HK-2 (cell line): ENCODE results near the gene ARHGEF2.

Source experiments
- DNase-seq: peaks from one replicate; pipeline ENCODE4 v3.0.0-alpha.2; 2018; ENCODE audit not compliant: unreplicated experiment

Gene ARHGEF2

GRCh38 chr1:155978325-155978972 is at the start of gene ARHGEF2:
Gene ARHGEF2, minus strand, starts transcription at chr1:155978547. Its CDS starts 120 bp downstream, at chr1:155978427.
- DNase-seq: peak; percentile 79

- no peak for DNase-seq
Measured at GRCh38 chr1:156026588-156026987, 48.2 kb upstream of the ARHGEF2 start.

GRCh38 chr1:156025876-156026275 is 47.5 kb upstream of the ARHGEF2 start:
- DNase-seq: no peak

- DNase-seq: no peak
Measured at GRCh38 chr1:156024801-156025200, 46.5 kb upstream of the ARHGEF2 start.

- DNase-seq: no peak
Measured at GRCh38 chr1:156021954-156022353, 43.6 kb upstream of the ARHGEF2 start.

- no peak for DNase-seq
Measured at GRCh38 chr1:156021093-156021428, 42.7 kb upstream of the ARHGEF2 start.

GRCh38 chr1:156020293-156021092 is 42.1 kb upstream of the ARHGEF2 start, which contains the start of gene SSR2:
Gene SSR2, minus strand, starts transcription at chr1:156020951. Its CDS starts 784 bp downstream, at chr1:156020167.
- peak; percentile 84 for DNase-seq

GRCh38 chr1:156019946-156020292 is 41.6 kb upstream of the ARHGEF2 start:
- DNase-seq: no peak

- no peak for DNase-seq
Measured at GRCh38 chr1:156014829-156015228, 36.5 kb upstream of the ARHGEF2 start.

- no peak for DNase-seq
Measured at GRCh38 chr1:156012051-156012817, 33.9 kb upstream of the ARHGEF2 start.

GRCh38 chr1:156009404-156009803 is 31.1 kb upstream of the ARHGEF2 start:
- no peak for DNase-seq

- peak; percentile 14 for DNase-seq
Measured at GRCh38 chr1:156006666-156007376, 28.5 kb upstream of the ARHGEF2 start.

- no peak for DNase-seq
Measured at GRCh38 chr1:156004843-156005584, 26.7 kb upstream of the ARHGEF2 start.

GRCh38 chr1:156003923-156004188 is 25.5 kb upstream of the ARHGEF2 start:
- DNase-seq: no peak

- no peak for DNase-seq
Measured at GRCh38 chr1:156002188-156002911, 24.0 kb upstream of the ARHGEF2 start.

- DNase-seq: no peak
Measured at GRCh38 chr1:156001662-156002171, 23.4 kb upstream of the ARHGEF2 start.

GRCh38 chr1:156001021-156001661 is 22.8 kb upstream of the ARHGEF2 start:
- no peak for DNase-seq

GRCh38 chr1:155999964-156000363 is 21.6 kb upstream of the ARHGEF2 start:
- DNase-seq: no peak

- DNase-seq: no peak
Measured at GRCh38 chr1:155996166-155996565, 17.8 kb upstream of the ARHGEF2 start.

GRCh38 chr1:155993595-155993994 is 15.2 kb upstream of the ARHGEF2 start:
- no peak for DNase-seq
